ENCODE results near the gene PSMD5.
A peak's percentile ranks its signal among the peaks of the same experiment; 100 is the strongest.

PSMD5 gene

DNA sequence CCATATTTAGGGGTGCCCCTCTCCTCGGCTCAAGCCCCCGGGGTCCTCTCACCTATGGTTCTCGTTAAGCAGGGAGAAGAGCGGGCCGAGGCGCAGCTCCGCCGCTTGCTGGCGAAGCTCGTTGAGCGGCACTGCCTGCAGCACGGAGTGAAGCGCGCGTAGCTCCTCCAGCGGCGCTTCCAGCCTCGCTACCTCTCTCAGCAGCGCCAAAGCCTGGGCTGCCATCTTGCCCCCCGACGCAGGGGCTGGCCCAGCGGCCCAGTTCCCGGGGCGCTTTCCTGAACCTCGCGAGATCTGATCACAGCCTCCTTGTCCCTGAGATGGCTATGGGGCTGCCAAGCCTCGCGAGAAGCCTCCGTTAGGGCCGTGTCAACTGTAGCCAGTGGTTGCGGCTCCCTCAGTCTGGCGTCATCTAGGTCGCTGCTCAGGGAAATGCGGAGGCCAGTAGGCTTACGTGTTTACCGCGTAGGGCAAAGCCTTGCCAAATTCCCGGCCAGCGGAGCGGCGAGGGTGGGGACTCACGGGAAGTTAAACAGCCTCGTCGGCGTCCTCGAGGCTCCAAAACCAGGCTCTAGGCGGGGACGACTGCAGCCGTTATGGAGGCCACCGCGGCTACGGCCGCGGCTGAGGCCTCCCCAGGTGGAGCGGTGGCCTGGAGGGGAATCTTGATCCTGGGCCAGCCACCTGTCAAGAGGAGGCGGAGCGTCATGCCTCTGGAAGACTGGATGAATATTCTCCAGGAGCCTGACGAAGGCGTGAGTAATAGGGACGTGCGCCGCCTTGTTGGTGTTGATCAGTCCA is at the start of gene PSMD5:
PSMD5 (minus strand) TSS at position 238 of the 801 bp plus-strand sequence; CDS start at position 225, 13 bp downstream.
- Mint-ChIP-seq H3K27ac (peak within 1 kb of the TSS; percentile 99), H3K4me1 (peaks cover 78% of the 10 kb centered on the region), H3K9me3 (no peaks in the 10 kb centered on the region), H3K36me3 (peaks cover 21% of the 10 kb centered on the region), H3K27me3 (no peaks in the 10 kb centered on the region), H3K4me3 (peak within 1 kb of the TSS; percentile 93)

DNA sequence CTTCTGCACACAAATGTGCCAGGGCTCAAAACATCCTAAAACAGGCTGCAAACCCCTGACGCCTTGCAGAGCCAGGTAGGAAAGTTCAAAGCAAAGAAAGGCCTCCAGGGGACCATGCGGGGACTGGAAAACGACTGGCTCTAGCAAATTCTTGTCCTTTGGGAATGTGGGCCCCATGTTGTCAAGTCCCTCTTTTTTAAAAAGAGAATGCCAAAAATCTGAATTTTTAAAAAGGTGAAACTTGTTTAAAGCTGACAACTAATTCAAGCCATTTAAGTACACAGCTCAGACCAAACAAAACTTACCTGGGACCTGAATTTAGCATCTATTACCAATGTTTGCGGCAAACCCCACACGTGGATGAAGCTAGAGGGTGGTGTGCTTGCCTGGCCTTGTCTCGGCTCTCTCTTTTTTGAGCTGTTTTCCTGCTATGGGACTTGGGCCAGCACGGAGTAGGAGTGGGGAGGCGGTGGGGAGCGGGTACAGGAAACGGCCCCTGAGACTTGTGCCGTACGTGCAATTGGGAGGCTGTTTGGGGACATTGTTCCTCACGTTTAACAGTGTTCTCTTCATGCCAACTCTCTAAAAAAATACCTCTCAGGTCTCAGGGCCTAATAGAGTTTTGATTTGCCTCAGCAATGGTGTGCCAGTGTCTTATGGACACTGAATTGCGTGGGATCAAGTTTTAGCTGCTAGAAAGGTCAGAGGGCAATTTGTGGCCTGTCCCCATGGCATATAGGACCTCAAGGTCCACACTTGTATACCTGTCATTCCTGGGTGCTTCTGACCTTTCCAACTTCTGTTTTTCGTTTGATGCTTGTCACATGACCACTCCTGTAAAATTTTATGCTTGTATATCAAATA is 49.4 kb upstream of the PSMD5 start:
- peaks cover 6% of the 10 kb centered on the region for H3K36me3 Mint-ChIP-seq
- no peaks in the 10 kb centered on the region for H3K9me3 Mint-ChIP-seq
- H3K27me3 Mint-ChIP-seq: no peaks in the 10 kb centered on the region
- peak overlapping the region; percentile 98 for H3K27ac Mint-ChIP-seq
- H3K4me1 Mint-ChIP-seq: peaks cover 81% of the 10 kb centered on the region
- H3K4me3 Mint-ChIP-seq: peak overlapping the region; percentile 75

DNA sequence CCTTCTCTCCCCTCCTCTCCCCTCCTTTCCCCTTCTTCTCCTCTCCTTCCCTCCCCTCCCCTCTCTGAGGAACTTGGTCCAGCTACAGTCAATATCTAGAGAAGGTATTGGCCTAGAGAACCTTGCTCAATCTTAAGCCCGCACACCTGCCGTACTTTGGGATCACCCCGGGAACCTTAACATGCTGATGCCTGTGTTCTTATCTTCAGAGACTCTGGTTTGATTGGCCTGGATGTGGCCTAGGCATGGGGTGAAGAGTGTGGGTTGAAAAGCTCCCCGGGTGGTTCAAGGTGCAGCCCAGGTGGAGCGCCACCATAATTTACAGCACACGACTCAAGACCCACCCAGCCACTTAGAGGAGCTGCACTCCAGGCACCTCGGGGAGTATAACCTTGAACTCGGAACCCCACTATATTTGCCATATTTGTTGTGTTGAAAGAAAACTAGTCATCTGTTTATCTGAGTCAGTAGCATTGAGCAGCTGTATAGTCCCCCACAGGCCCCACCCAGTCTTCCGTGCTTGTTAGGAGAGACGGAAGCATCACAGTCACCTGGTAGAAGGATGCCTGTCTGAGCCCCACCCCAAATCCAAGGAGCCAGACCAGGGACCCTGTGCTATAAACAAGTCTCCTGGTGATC is 48.6 kb upstream of the PSMD5 start:
- H3K27ac Mint-ChIP-seq: peak overlapping the region; percentile 98
- peaks cover 78% of the 10 kb centered on the region for H3K4me1 Mint-ChIP-seq
- H3K36me3 Mint-ChIP-seq: peaks cover 4% of the 10 kb centered on the region
- no peaks in the 10 kb centered on the region for H3K27me3 Mint-ChIP-seq
- H3K9me3 Mint-ChIP-seq: no peaks in the 10 kb centered on the region
- peak overlapping the region; percentile 75 for H3K4me3 Mint-ChIP-seq

DNA sequence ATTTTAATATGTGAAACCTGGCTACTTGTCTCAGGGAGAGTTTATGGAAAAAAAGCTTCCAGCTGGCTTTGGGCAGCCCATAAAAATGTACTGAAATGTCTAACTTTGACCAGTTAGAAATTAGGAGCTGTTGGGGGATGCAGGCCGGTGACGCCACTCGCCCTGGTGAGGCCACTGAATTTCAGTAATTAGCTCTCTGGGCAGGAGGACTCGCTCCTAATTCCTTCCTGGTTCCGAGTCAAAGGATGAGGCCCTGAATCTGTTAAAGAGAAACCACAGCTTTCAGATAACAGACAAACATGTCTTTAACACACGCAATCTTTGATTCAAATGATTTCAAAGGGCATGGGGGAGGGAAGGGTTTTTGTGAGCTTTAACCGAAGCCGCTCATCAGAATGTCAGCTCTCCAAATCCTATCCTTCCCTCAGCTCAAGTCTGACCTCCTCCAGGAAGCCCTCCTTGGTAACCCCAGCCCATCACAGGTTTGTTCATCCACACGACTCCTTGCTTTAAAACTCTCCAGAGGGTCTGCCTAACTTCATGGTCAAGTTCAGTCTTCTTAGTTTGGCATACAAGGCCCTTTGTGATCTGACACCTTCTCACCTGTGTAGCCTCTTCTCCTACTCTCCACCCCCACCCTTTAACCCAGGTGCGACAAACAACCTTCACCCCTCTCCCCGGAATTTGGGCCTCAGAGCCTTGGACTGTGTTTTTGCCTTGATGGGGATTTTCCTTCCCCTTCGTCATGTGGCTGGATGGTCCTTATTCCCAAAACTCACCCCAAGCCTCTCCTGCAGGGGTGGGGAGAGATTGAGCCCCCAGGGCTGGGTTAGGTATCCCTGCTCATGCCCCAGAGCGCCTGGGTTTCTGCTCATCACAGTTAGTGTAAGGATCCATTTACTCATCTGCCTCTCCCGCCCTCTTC is 47.9 kb upstream of the PSMD5 start:
- no peaks in the 10 kb centered on the region for H3K9me3 Mint-ChIP-seq
- peak overlapping the region; percentile 98 for H3K27ac Mint-ChIP-seq
- no peaks in the 10 kb centered on the region for H3K27me3 Mint-ChIP-seq
- peaks cover 83% of the 10 kb centered on the region for H3K4me1 Mint-ChIP-seq
- H3K4me3 Mint-ChIP-seq: peak overlapping the region; percentile 75
- peaks cover 4% of the 10 kb centered on the region for H3K36me3 Mint-ChIP-seq

DNA sequence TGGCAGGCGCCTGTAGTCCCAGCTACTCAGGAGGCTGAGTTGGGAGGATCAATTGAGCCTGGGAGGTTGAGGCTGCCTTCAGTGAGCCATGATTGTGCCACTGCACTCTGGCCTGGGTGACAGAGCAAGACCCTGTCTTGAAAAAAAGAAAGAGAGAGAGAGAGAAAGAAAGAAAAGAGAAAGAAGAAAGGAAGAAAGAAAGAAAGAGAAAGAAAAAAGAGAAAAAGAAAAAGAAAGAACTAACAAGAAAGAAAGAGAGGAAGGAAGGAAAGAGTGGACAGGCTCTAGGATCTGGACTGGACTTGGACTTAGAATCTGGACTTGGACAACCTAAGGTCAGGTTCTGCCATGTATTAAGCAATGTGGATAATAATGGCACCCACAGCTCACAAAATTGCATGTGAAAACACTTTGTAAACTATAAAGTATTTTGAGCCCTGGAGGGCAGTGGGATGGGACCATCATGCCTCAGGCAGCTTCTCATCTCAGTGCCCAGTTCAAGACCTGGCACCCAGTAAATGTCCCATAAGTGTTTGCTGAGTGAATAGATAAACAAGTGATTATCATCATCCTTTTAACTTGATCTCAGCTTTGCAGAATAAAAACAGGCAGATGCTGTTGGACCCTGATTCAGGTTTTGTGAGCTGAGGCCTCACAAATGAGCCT is 47.0 kb upstream of the PSMD5 start:
- H3K9me3 Mint-ChIP-seq: no peaks in the 10 kb centered on the region
- peaks cover 76% of the 10 kb centered on the region for H3K4me1 Mint-ChIP-seq
- H3K4me3 Mint-ChIP-seq: peak overlapping the region; percentile 75
- H3K27me3 Mint-ChIP-seq: no peaks in the 10 kb centered on the region
- H3K36me3 Mint-ChIP-seq: peaks cover 4% of the 10 kb centered on the region
- peak overlapping the region; percentile 98 for H3K27ac Mint-ChIP-seq

DNA sequence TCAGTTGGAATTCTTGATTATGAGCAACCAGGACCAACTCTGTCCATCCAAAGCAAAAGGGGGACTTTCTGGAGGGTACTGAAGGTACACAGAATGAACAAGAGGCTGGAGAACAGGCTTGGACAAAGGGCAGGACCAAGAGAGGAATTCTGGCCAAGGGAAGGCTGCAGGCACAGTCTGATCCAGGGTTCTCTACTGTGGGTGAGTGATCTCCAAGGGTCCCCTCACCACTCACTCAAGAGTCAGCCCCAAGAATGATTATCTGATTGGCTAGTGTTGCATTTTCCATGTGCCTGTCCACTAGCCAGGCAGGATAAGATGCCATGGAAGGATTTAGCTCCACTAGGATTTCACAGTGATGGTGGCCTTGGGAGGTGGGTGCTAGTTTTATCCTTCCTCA is 45.9 kb upstream of the PSMD5 start:
- Mint-ChIP-seq H3K27ac (peak overlapping the region; percentile 98), H3K4me3 (no peak overlapping the region), H3K36me3 (peaks cover 4% of the 10 kb centered on the region), H3K9me3 (no peaks in the 10 kb centered on the region), H3K27me3 (no peaks in the 10 kb centered on the region), H3K4me1 (peaks cover 76% of the 10 kb centered on the region)

DNA sequence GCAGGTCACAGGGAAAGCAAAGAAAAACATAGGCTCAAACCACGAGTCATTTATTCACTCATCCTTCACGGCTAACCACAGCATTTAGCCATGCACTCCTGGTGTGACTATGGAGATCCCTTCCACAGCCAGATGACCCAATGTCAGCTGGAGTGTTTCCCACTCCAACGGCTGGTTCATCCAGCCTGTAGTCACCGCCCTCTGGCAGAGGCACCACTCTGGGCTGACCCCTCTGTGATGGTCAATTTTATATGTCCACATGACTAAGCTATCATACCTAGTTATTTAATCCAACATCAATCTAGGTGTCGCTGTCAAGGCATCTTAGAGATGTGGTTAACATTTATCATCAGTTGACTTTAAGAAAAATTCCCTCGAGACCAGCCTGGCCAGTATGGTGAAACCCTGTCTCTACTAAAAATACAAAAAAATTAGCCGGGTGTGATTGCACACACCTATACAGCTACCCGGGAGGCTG is 43.8 kb upstream of the PSMD5 start:
- no peaks in the 10 kb centered on the region for H3K9me3 Mint-ChIP-seq
- H3K4me1 Mint-ChIP-seq: peaks cover 73% of the 10 kb centered on the region
- H3K27me3 Mint-ChIP-seq: no peaks in the 10 kb centered on the region
- no peak overlapping the region for H3K4me3 Mint-ChIP-seq
- H3K36me3 Mint-ChIP-seq: no peaks in the 10 kb centered on the region
- H3K27ac Mint-ChIP-seq: peak overlapping the region; percentile 74

DNA sequence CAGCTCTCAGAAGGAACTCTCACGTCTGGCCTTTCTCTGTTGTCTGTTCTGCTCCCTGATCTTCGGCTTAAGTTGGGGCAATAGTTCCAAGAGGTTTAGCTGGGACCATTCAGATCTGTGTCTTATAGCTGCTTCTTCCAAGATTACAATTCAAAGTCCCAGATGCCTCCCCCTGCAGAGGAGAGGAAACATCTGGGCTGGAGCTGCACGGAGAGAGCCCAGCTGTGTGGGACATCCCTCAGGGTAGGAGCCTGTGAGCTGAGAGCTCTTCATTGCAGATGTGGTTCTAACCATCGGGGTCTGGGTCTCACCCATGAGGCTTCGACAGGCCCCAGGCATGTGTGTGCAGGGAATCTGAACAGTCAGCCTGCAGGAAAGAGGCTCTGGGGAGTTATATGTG is 43.2 kb upstream of the PSMD5 start:
- H3K27ac Mint-ChIP-seq: peak overlapping the region; percentile 25
- no peaks in the 10 kb centered on the region for H3K9me3 Mint-ChIP-seq
- no peaks in the 10 kb centered on the region for H3K36me3 Mint-ChIP-seq
- H3K27me3 Mint-ChIP-seq: no peaks in the 10 kb centered on the region
- H3K4me3 Mint-ChIP-seq: no peak overlapping the region
- peaks cover 73% of the 10 kb centered on the region for H3K4me1 Mint-ChIP-seq

DNA sequence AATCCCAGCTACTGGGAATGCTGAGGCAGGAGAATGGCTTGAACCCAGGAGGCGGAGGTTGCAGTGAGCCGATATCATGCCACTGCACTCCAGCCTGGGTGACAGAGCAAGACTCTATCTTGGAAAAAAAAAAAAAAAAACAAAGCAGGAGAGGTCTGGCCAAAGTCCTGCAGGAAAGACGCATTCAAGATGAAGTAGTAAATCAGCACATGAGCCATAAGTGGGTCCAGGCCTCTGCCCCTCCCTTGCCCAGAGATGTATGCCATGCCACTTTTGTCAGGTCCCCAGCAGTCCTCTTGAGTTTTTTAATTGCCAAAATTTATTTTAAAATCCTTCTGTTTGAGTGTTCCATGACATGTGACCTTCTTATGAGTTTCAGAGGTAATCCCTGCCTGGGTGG is 42.7 kb upstream of the PSMD5 start:
- Mint-ChIP-seq H3K27ac (peak overlapping the region; percentile 25), H3K36me3 (no peaks in the 10 kb centered on the region), H3K27me3 (no peaks in the 10 kb centered on the region), H3K4me1 (peaks cover 73% of the 10 kb centered on the region), H3K9me3 (no peaks in the 10 kb centered on the region), H3K4me3 (no peak overlapping the region)

DNA sequence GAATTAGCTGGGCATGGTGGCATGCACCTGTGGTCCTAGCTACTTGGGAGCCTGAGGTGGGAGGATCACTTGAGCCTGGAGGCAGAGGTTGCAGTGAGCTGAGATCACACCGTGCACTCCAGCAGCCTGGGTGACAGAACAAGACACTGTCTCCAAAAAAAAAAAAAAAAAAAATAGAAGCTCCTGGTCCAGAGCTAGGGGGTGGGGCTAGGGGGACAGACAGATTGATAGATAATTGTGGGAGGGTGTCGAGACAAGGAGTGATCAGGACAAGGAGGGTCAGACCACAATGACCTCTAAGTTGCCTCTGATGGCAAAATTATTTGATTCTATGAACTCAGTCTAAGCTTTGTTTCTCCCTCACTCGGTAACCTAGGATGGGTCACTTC is 40.9 kb upstream of the PSMD5 start:
- Mint-ChIP-seq H3K4me1 (peaks cover 73% of the 10 kb centered on the region), H3K4me3 (no peak overlapping the region), H3K36me3 (no peaks in the 10 kb centered on the region), H3K9me3 (no peaks in the 10 kb centered on the region), H3K27me3 (no peaks in the 10 kb centered on the region), H3K27ac (no peak overlapping the region)

DNA sequence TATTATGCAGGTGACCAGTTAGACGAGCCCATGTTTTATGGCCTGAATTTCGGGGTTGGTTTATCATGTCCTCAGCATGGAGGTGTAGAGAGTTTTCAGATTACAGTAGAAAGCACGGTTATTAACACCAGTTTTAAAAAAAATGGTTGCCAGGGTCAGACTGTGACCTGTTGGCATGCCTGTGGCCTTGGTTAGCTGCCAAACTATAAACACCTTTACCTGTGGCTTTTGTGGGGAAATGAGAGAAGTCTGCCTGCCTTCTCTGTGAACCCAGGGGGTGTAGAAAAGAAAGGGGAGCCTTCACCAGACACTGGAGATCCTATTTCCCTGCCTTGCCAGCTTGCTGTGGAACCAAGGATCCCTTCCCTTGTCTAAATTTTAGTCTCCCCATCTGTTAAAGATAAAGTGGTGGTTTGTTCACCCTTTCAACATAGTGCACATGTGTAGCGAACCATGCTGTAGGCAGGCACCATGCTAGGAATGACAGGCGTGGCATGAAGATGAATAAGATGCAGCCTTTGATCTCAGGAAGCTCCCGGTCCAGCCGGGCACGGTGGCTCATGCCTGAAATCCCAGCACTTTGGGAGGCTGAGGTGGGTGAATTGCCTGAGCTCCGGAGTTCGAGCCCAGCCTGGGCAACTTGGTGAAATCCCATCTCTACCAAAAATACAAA is 40.3 kb upstream of the PSMD5 start:
- peaks cover 73% of the 10 kb centered on the region for H3K4me1 Mint-ChIP-seq
- H3K4me3 Mint-ChIP-seq: no peak overlapping the region

DNA sequence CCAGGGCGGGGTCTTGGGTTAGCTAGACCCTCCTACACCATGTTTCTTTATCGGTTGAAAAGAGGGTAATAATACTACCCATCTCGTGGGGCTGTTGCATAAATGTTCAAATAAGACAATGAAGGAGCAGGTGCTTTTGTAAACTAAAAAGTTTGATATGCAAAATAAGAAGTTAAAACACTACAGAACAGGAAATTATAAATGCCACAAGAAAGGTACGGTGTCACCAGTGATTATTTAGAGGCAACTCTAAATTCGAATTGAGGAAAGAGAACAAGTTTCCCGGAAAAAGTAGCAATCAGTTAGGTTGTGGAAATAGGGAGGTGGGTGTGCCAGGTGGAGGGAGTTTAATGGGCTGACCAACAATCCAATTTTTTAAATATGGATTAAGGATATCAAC is 36.7 kb upstream of the PSMD5 start:
- H3K27me3 Mint-ChIP-seq: no peaks in the 10 kb centered on the region
- H3K9me3 Mint-ChIP-seq: no peaks in the 10 kb centered on the region
- H3K4me3 Mint-ChIP-seq: peak overlapping the region; percentile 88
- H3K4me1 Mint-ChIP-seq: peaks cover 80% of the 10 kb centered on the region
- peaks cover 3% of the 10 kb centered on the region for H3K36me3 Mint-ChIP-seq
- H3K27ac Mint-ChIP-seq: peak overlapping the region; percentile 96

More for the DNA sequence above, 40.3 kb upstream of the PSMD5 start:
- Mint-ChIP-seq H3K9me3 (no peaks in the 10 kb centered on the region), H3K36me3 (no peaks in the 10 kb centered on the region), H3K27ac (peak overlapping the region; percentile 79), H3K27me3 (no peaks in the 10 kb centered on the region)

DNA sequence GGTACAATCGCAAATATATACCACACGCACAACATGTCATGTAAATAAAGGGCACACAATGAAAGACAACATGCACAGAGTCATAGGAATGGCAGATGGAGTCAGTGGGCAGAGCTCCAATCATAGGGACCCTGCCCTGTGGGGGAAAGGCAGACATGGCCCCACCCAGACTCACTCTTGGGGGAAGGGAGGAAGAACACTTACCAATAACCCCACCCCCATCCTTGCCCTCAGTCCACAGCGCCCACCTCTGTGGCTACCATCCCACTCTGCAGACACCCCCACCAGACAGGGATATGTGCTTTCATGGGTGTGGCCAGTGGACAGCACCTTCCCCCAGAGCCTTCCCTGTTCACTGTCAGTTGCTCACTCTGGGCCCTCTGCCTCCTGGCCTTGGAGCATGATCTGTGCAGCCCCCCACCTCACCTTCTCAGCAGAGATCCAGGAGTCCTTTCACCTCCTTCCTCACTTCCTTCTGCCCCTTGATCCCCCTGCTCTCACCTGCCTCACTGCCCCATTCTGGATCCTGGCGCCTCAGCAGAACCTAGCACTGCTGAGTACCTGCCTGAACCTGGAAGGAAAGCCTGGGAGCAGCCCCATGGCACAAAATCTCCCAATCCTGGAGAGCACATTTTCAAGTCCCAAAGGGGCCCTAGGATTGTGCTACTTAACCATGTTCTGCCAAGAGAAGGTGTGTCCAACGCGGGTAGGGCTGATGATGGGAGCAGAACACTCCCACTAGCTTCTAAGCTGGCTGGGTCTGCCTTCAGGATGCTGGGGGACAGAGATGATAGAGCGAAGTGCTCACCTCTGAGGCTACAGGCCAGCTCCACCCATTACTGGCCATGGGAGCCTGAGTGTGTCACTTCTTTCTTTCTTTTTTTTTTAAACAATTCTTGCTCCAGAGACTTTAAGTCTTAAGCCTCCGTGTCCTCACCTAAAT is 35.7 kb upstream of the PSMD5 start:
- peak overlapping the region; percentile 88 for H3K4me3 Mint-ChIP-seq
- H3K36me3 Mint-ChIP-seq: peaks cover 9% of the 10 kb centered on the region
- H3K27ac Mint-ChIP-seq: peak overlapping the region; percentile 96
- no peaks in the 10 kb centered on the region for H3K9me3 Mint-ChIP-seq
- H3K4me1 Mint-ChIP-seq: peaks cover 81% of the 10 kb centered on the region
- H3K27me3 Mint-ChIP-seq: no peaks in the 10 kb centered on the region
